Epithelial cell of esophagus (primary cell): ENCODE data around the gene CCSER1.

Experiments used
- DNase-seq: peaks from one replicate; pipeline ENCODE4 v3.0.0; 2010; ENCODE audit warnings: low read depth
- H3K4me3 ChIP-seq: 2 replicates; pipeline ENCODE4 v1.5.1; 2011; ENCODE audit warnings: mild to moderate bottlenecking, low read length, control low read depth
- CTCF ChIP-seq: IDR thresholded peaks from 2 replicates; pipeline ENCODE4 v1.5.1; 2011; ENCODE audit warnings: low read depth, mild to moderate bottlenecking, low read length, control low read depth, inconsistent platforms; ENCODE audit not compliant: insufficient read depth; ENCODE audit errors: missing control alignments

CCSER1 gene

DNA sequence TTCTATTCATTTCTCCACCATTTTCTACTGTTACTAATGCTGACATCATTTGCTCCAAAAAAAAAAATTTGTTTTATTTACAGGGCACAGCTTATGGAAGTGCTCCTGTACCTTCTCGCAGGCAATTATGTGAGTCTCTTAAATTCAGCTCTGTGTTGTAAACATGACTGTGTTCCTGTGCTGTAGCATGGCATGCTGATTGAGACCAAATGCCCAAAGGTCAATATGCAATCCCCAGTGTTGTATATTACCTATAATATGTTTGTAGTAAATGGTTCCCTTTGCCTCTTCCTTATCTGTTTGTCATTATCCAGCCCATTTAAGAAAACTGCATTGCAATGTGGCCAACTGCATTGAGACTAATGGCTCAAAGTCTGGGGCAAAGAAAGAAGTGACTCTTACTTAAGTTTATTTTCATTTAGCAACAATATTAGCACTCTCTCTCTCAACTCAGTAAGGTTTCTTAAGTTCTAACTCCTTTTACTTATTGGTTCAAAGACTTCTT is 1156.6 kb downstream of the CCSER1 start:
- no peak overlapping the region for H3K4me3 ChIP-seq
- TF ChIP-seq CTCF = no peak
- no peak for DNase-seq

DNA sequence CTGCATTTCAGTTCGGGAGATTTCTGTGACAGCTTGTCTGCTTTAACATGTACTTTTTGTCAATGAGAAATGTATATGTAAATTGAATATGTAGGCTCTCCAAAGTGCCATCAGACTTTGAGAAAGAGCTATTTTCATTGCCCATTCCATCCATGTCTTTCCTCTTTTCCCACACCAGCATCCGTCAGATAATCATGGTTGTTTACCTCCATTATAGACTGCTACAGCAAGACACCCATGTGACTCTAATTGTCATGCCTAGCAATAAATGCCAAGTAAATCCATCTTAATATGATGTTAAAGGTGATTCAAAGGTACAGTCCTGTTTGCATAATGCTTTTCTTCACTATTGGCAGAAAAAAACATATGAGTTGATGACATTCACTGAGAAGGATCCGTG is 1157.3 kb downstream of the CCSER1 start:
- DNase-seq = no peak
- no peak overlapping the region for H3K4me3 ChIP-seq
- TF ChIP-seq CTCF = no peak

GRCh38 chr4:91285487-91285886 is 1158.3 kb downstream of the CCSER1 start:
- no peak overlapping the region for H3K4me3 ChIP-seq
- DNase-seq = no peak
- no peak for TF ChIP-seq CTCF

GRCh38 chr4:91288702-91289311 is 1161.6 kb downstream of the CCSER1 start:
- DNase-seq = peak; percentile 2
- TF ChIP-seq CTCF = no peak

GRCh38 chr4:91298156-91298700 is 1171.0 kb downstream of the CCSER1 start:
- TF ChIP-seq CTCF = no peak
- no peak overlapping the region for H3K4me3 ChIP-seq
- DNase-seq = no peak

More at GRCh38 chr4:91288702-91289311, 1161.6 kb downstream of the CCSER1 start:
- H3K4me3 ChIP-seq = no peak overlapping the region

GRCh38 chr4:91298824-91299223 is 1171.6 kb downstream of the CCSER1 start:
- no peak for TF ChIP-seq CTCF
- DNase-seq = no peak
- H3K4me3 ChIP-seq = no peak overlapping the region

DNA sequence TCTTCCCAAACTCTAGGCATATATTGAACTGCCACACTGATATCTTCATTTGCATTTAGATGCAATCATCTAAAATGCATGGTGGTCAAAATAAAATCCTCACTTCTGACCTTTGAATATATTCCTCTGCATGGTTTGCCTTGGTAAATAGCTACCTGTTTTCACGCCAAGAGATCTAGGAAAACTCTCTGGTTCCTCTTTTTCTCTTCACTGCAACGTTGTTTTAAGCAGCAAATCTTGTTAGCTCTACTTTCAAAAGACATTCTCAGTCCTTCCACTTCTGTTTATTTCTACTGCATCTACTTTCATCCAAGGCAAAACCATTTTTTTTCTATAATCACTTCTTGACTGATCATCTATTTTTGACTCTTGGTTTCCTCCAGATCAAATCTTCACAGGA is 1174.9 kb downstream of the CCSER1 start:
- no peak overlapping the region for H3K4me3 ChIP-seq
- no peak for TF ChIP-seq CTCF
- DNase-seq = no peak
